MCF 10A (cell line): Measurements from ENCODE around the gene ZNF552. TPM values are rescaled to one million over a fixed set of nuclear protein-coding genes. Genes with fewer than 3 reads are reported as not detected.
"Not testable (repeated sequence)": the region's sequence is repeated elsewhere in the genome, so short reads cannot be mapped to it uniquely, and the experiment has no call there.

ENCODE experiments used
- BruUV-seq: library from RNA; stranded (reverse); fragments of 400-500 nt; replicated peaks from 2 replicates; lab custom pipeline; 2021; lab: Mats Ljungman, UMichigan
- CTCF ChIA-PET: fragments of 300-600 bp; sonication (Branson Sonifier 250); formaldehyde crosslinking; extraction: SDS; loops from one replicate; lab custom pipeline; 2021; ENCODE audit warnings: antibody characterized with exemption, inconsistent platforms; lab: Yijun Ruan, JAX
- POLR2A ChIA-PET: fragments of 300-600, 350-650 bp; sonication (Branson Sonifier 250); formaldehyde crosslinking; extraction: SDS; loops from one replicate; lab custom pipeline; 2020; ENCODE audit warnings: antibody characterized with exemption, inconsistent platforms; lab: Yijun Ruan, JAX
- DNase-seq: peaks from one replicate; pipeline ENCODE4 v3.0.0-alpha.2; 2018; ENCODE audit not compliant: unreplicated experiment
- H3K27ac Mint-ChIP-seq: one replicate; pipeline ENCODE4 v1.8.0; 2022; ENCODE audit warnings: mild to moderate bottlenecking, low read depth, mixed read lengths; ENCODE audit not compliant: unreplicated experiment
- H3K27me3 Mint-ChIP-seq: one replicate; pipeline ENCODE4 v1.8.0; 2022; ENCODE audit warnings: mixed read lengths; ENCODE audit not compliant: insufficient read depth, unreplicated experiment
- H3K36me3 Mint-ChIP-seq: one replicate; pipeline ENCODE4 v1.8.0; 2022; ENCODE audit warnings: mild to moderate bottlenecking, moderate library complexity, mixed read lengths; ENCODE audit not compliant: insufficient read depth, unreplicated experiment
- H3K4me1 Mint-ChIP-seq: one replicate; pipeline ENCODE4 v1.8.0; 2022; ENCODE audit warnings: mixed read lengths; ENCODE audit not compliant: insufficient read depth, unreplicated experiment
- H3K4me3 Mint-ChIP-seq: one replicate; pipeline ENCODE4 v1.8.0; 2022; ENCODE audit warnings: mild to moderate bottlenecking, moderate library complexity, mixed read lengths; ENCODE audit not compliant: unreplicated experiment
- H3K9me3 Mint-ChIP-seq: one replicate; pipeline ENCODE4 v1.8.0; 2022; ENCODE audit warnings: mixed read lengths; ENCODE audit not compliant: unreplicated experiment
- intact Hi-C: fragments of 100-400 bp; cut with micrococcal nuclease; formaldehyde crosslinking; loops from 2 replicates; pipeline ENCODE4 v1.14.1; 2022
- total RNA-seq: library from RNA; stranded (reverse); gene quantifications from 2 replicates; pipeline ENCODE4 v1.2.3, GENCODE V29; 2022
- TF ChIP-seq, protein P1 (sequence below): fragments of 200-600 bp; IDR thresholded peaks from one replicate; pipeline ENCODE4 v1.8.0; 2022; ENCODE audit warnings: antibody characterized with exemption, mild to moderate bottlenecking; ENCODE audit not compliant: unreplicated experiment

The ZNF552 gene
- total RNA-seq, 1 experiment from 2014 or later = 5.6 TPM

DNA sequence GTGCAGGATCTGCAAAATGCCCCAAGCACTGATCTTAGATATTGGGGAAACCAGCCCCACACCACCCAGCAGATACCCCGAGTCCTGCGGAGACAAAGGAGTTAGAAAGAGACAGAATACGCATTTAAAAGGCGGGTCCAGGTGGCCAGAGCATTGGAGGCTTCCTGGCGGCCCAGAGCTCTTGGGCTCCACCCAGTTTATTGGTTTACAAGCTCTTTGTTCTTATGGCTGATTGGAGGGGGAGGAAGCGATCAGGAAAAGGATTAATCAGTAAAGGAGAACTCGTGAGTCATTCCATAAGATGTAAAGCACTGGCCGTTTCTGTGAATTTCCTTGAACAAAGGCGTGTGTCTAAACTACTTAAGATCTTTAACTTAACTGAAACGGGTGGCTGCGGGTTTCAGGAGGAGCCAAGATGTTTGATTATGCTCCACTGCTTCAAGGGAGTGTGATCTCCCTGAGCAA lies 35.9 kb upstream of the ZNF552 start:
- Mint-ChIP-seq H3K4me1 (peaks cover 19% of the 10 kb centered on the region), H3K4me3 (peak overlapping the region; percentile 86), H3K9me3 (no peaks in the 10 kb centered on the region), H3K27ac (peak overlapping the region; percentile 81), H3K36me3 (peaks cover 68% of the 10 kb centered on the region), H3K27me3 (no peaks in the 10 kb centered on the region)
- DNase-seq = peak; percentile 21
- no TSS peak for BruUV-seq
- TF ChIP-seq, protein P1, sequence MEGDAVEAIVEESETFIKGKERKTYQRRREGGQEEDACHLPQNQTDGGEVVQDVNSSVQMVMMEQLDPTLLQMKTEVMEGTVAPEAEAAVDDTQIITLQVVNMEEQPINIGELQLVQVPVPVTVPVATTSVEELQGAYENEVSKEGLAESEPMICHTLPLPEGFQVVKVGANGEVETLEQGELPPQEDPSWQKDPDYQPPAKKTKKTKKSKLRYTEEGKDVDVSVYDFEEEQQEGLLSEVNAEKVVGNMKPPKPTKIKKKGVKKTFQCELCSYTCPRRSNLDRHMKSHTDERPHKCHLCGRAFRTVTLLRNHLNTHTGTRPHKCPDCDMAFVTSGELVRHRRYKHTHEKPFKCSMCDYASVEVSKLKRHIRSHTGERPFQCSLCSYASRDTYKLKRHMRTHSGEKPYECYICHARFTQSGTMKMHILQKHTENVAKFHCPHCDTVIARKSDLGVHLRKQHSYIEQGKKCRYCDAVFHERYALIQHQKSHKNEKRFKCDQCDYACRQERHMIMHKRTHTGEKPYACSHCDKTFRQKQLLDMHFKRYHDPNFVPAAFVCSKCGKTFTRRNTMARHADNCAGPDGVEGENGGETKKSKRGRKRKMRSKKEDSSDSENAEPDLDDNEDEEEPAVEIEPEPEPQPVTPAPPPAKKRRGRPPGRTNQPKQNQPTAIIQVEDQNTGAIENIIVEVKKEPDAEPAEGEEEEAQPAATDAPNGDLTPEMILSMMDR = no peak
- POLR2A ChIA-PET = interaction anchor here (0.6 to 1.9 kb wide), 7 partner anchors 11 to 550 kb away, joined by 3 to 8 read pairs (median 3); partner anchors contain the start of genes ZNF551 and ZNF552
- CTCF ChIA-PET = interaction anchor here (0.6 to 2.1 kb wide), 3 partner anchors 12 to 48 kb away, joined by 3 to 8 read pairs (median 4); no protein-coding TSS in a partner anchor
- intact Hi-C loops = no loop called here

DNA sequence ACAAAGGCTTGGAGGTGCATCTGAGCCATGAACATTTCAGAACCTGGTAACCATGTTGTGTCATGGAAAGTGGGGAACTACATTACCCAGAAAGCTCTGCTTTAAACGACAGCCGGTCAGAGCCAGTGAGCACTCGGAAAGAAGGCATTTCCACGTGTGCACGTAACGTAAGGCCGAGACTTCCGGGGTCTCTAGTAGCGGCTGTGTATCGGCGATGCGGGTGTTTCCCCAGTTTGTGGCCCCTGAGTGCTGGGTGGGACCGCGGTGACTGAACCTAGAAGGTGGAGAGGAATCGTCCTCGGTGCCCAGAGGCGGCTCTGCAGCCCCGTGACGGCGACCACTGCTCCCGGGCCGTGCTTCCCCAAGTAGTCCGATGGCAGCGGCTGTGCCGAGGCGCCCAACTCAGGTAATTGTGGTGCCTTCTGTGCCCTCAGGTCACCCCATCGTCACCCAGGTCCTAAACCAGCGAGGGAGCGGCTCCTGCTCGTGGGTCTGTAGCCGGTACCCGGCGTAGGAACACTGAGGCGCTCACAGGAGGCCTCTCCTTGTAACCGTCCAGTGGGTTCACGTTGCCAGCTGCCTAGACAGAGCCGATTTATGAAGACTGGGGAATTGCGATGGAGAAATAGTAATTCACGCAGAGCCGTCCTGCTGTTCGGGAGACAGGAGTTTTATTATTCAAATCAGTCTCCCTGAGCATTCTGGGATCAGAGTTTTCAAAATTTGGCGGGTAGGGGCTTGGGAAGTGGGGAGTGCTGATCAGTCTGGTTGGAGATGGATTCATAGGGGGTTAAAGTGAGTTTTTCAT lies 35.2 kb upstream of the ZNF552 start, which contains the start of gene ZNF587:
Gene ZNF587 (plus strand): TSS at position 194 of the 808 bp plus-strand sequence. CDS start 180 bp downstream, at position 374.
- DNase-seq = peak; percentile 87
- H3K4me3 Mint-ChIP-seq = peak within 1 kb of the TSS; percentile 86
- peaks cover 66% of the 10 kb centered on the region for H3K36me3 Mint-ChIP-seq
- peak within 1 kb of the TSS; percentile 81 for H3K27ac Mint-ChIP-seq
- POLR2A ChIA-PET = interaction anchor here (0.6 to 1.9 kb wide), 10 partner anchors 12 to 518 kb away, joined by 3 to 8 read pairs (median 4); partner anchors contain the start of genes ZNF551, ZNF552 and ZNF776
- CTCF ChIA-PET = interaction anchor here (0.6 to 2.1 kb wide), 3 partner anchors 13 to 49 kb away, joined by 3 to 8 read pairs (median 4); no protein-coding TSS in a partner anchor
- intact Hi-C loops, H3K9me3 Mint-ChIP-seq, H3K27me3 Mint-ChIP-seq: not testable (repeated sequence)
- H3K4me1 Mint-ChIP-seq = peaks cover 19% of the 10 kb centered on the region
- BruUV-seq = TSS peak; percentile 78

DNA sequence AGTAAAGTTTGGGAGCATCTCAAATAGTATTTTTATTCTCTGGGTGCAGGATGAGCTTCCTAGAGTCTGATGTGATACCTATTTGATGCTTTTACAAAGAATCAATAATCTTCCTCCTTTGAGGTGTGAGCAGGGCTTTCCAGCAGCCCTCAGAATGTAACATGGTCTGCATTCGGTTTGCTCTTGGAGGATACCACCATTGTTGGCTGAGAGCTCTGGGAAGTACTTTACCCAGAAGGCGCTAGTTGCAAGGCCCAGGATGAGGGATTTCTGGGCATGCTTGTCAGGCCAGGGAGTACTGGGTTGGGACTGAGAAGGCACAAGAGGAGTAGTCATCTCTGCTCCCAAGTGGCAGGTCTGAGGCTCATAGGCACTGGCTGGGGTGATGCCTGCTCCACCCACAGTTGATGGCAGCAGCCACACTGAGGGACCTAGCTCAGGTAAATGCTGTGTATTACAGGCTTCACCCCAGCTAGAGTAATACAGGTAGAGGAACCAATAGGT lies 34.5 kb upstream of the ZNF552 start:
- Mint-ChIP-seq H3K4me1 (peaks cover 19% of the 10 kb centered on the region), H3K4me3 (peak overlapping the region; percentile 86), H3K36me3 (peaks cover 67% of the 10 kb centered on the region)
- H3K9me3 Mint-ChIP-seq, H3K27ac Mint-ChIP-seq, DNase-seq, BruUV-seq, intact Hi-C loops, H3K27me3 Mint-ChIP-seq: not testable (repeated sequence)
- CTCF ChIA-PET = interaction anchor here (0.7 to 2.1 kb wide), 2 partner anchors 13 to 745 kb away, joined by 3 to 8 read pairs; no protein-coding TSS in a partner anchor
- POLR2A ChIA-PET = interaction anchor here (0.7 to 1.0 kb wide), 4 partner anchors 30 to 103 kb away, joined by 3 to 5 read pairs (median 4); partner anchors contain the start of genes ZNF552 and ZNF776

DNA sequence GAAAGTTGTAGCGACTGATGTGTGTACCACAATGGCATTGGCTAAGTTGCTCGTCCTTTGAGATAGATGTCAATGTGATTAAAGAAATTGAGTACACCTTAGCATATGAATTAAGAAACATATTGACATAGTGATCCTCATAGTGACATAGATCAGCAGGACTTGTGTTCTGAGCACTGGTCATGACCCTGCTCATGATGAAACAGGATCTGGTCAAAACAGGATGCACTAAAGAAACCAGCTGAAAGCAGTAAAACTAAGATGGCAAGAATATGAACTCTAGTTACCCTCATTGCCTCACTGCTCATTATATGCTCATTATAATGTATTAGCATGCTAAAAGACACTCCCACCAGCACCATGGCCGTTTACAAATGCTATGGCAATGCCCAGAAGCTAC lies 32.5 kb upstream of the ZNF552 start:
- intact Hi-C loops, H3K4me3 Mint-ChIP-seq, POLR2A ChIA-PET, H3K9me3 Mint-ChIP-seq, H3K27ac Mint-ChIP-seq, DNase-seq, H3K27me3 Mint-ChIP-seq, BruUV-seq: not testable (repeated sequence)
- CTCF ChIA-PET = interaction anchor here (0.7 kb wide), 2 partner anchors 28 to 1495 kb away, joined by 3 to 4 read pairs; no protein-coding TSS in a partner anchor
- H3K36me3 Mint-ChIP-seq = peaks cover 53% of the 10 kb centered on the region
- peaks cover 19% of the 10 kb centered on the region for H3K4me1 Mint-ChIP-seq

DNA sequence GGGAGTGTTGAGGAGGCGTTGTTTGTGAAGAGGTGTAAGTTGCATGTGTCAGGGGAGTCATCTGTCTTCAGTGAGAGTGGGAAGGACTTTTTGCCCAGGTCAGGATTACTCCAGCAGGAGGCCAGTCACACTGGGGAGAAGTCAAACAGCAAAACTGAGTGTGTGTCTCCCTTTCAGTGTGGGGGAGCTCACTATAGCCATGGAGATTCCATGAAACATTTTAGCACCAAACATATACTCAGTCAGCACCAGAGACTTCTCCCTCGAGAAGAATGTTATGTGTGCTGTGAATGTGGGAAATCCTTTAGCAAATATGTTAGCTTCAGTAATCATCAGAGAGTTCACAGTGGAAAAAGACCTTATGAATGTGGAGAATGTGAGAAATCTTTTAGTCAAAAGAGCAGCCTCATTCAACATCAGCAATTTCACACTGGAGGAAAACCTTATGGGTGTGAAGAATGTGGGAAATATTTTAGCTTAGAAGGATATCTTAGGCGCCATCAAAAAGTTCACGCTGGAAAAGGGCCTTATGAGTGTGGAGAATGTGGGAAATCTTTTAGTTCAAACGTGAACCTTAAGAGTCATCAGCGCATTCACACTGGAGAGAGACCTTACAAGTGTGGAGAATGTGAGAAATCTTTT lies 26.5 kb upstream of the ZNF552 start:
- POLR2A ChIA-PET = no interaction called here
- intact Hi-C loops = no loop called here
- Mint-ChIP-seq H3K36me3 (peaks cover 57% of the 10 kb centered on the region), H3K4me1 (peaks cover 5% of the 10 kb centered on the region), H3K27me3 (no peaks in the 10 kb centered on the region), H3K27ac (no peak overlapping the region), H3K4me3 (no peak overlapping the region), H3K9me3 (no peaks in the 10 kb centered on the region)
- no peak for DNase-seq
- no TSS peak for BruUV-seq
- TF ChIP-seq, protein P1 = no peak
- CTCF ChIA-PET = no interaction called here

DNA sequence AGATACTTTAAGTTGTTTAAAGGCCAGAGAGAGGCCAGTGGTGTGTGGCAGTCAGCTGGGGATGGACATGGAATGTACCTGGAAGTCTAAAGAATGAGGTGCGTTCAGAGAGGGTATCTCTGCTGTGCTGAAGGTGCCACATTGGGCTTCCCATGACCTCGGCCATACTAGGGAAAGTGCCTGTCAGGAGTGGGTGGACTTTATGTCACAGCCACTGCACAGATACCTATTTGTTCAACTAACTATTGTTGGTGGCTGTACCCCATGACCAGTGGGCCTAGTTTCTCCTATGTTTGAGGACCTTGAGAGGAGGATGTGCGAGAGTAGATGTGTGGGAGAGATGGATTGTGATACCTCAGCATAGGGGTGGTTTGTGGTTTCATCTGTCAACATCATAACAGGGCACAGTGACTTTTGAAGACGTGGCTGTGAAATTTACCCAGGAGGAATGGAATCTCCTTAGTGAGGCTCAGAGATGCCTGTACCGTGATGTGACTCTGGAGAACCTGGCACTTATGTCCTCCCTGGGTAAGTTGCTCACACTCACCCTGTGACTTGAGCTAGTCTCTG lies 24.0 kb upstream of the ZNF552 start:
- H3K36me3 Mint-ChIP-seq = peaks cover 43% of the 10 kb centered on the region
- H3K9me3 Mint-ChIP-seq, POLR2A ChIA-PET, intact Hi-C loops, H3K4me1 Mint-ChIP-seq, BruUV-seq, H3K27me3 Mint-ChIP-seq, H3K27ac Mint-ChIP-seq, DNase-seq, H3K4me3 Mint-ChIP-seq: not testable (repeated sequence)
- CTCF ChIA-PET = interaction anchor here (0.6 kb wide), 1 partner anchor 321 kb away, joined by 3 read pairs; no protein-coding TSS in a partner anchor
